Head of caudate nucleus (tissue), 42 donors: ENCODE data around the gene ENOX1.

ENCODE experiments used
- DNase-seq, 42 donors: peaks; one replicate each; pipeline versions ENCODE4 v3.0.0 to v3.0.0-alpha.2; 2020 to 2021; ENCODE audit warnings: mixed read lengths in 7 of 42
- intact Hi-C: fragments of 100-400 bp; cut with DNase I; formaldehyde crosslinking; loops from one replicate; pipeline ENCODE4 v1.15.0; 2022

ENOX1 gene

GRCh38 chr13:43325636-43326035 lies 461.1 kb downstream of the ENOX1 start:
- intact Hi-C loops, result no loop called here
- DNase-seq, result no peak

GRCh38 chr13:43324129-43324528 lies 462.6 kb downstream of the ENOX1 start:
- no peak for DNase-seq
- intact Hi-C loops, result no loop called here

GRCh38 chr13:43319617-43320444 lies 466.9 kb downstream of the ENOX1 start:
- DNase-seq, result no peak
- intact Hi-C loops, result no loop called here

GRCh38 chr13:43316946-43317353 lies 469.8 kb downstream of the ENOX1 start:
- peak in 35 of 42 donors; percentile 14 to 84 (median 46) for DNase-seq
- intact Hi-C loops, result no loop called here

GRCh38 chr13:43316281-43316680 lies 470.5 kb downstream of the ENOX1 start:
- no peak for DNase-seq
- intact Hi-C loops, result no loop called here

GRCh38 chr13:43315522-43315921 lies 471.2 kb downstream of the ENOX1 start:
- DNase-seq, result no peak
- intact Hi-C loops, result no loop called here

GRCh38 chr13:43309311-43309710 lies 477.5 kb downstream of the ENOX1 start:
- intact Hi-C loops, result no loop called here

GRCh38 chr13:43307921-43308433 lies 478.8 kb downstream of the ENOX1 start:
- intact Hi-C loops, result no loop called here
- DNase-seq, result peak; percentile 23 to 87 (median 65)

More at GRCh38 chr13:43309311-43309710, 477.5 kb downstream of the ENOX1 start:
- no peak for DNase-seq

- intact Hi-C loops, result no loop called here
Observed at GRCh38 chr13:43307221-43307920, 479.4 kb downstream of the ENOX1 start.

GRCh38 chr13:43306372-43306771 lies 480.4 kb downstream of the ENOX1 start:
- DNase-seq, result no peak
- intact Hi-C loops, result no loop called here

More at GRCh38 chr13:43307221-43307920, 479.4 kb downstream of the ENOX1 start:
- no peak for DNase-seq

- intact Hi-C loops, result no loop called here
- no peak for DNase-seq
Observed at GRCh38 chr13:43305416-43305815, 481.4 kb downstream of the ENOX1 start.

- DNase-seq, result peak in 12 of 42 donors; percentile 18 to 64 (median 32)
- intact Hi-C loops, result loop anchor here (5.0 kb wide), 1 partner anchor 482 kb away; the partner anchor contains the start of gene ENOX1
Observed at GRCh38 chr13:43304945-43305344, 481.8 kb downstream of the ENOX1 start.

GRCh38 chr13:43304449-43304848 lies 482.3 kb downstream of the ENOX1 start:
- intact Hi-C loops, result loop anchor here (5.0 kb wide), 1 partner anchor 483 kb away; the partner anchor contains the start of gene ENOX1
- DNase-seq, result no peak

GRCh38 chr13:43303033-43303729 lies 483.6 kb downstream of the ENOX1 start:
- intact Hi-C loops, result loop anchor here (5.0 kb wide), 1 partner anchor 484 kb away; the partner anchor contains the start of gene ENOX1
- peak; percentile 37 to 85 (median 68) for DNase-seq

GRCh38 chr13:43301346-43301969 lies 485.3 kb downstream of the ENOX1 start:
- DNase-seq, result no peak
- intact Hi-C loops, result loop anchor here (5.0 kb wide), 1 partner anchor 486 kb away; the partner anchor contains the start of gene ENOX1

GRCh38 chr13:43300865-43301264 lies 485.9 kb downstream of the ENOX1 start:
- DNase-seq, result no peak
- intact Hi-C loops, result loop anchor here (5.0 kb wide), 1 partner anchor 486 kb away; the partner anchor contains the start of gene ENOX1

GRCh38 chr13:43299374-43299773 lies 487.4 kb downstream of the ENOX1 start:
- intact Hi-C loops, result no loop called here

GRCh38 chr13:43298816-43299215 lies 488.0 kb downstream of the ENOX1 start:
- intact Hi-C loops, result no loop called here
- no peak for DNase-seq

More at GRCh38 chr13:43299374-43299773, 487.4 kb downstream of the ENOX1 start:
- peak in 2 of 42 donors; percentile 22 to 53 for DNase-seq
